GM23338 (cell line): ENCODE data around the gene SCLY. TPM values are rescaled to one million over a fixed set of nuclear protein-coding genes. Genes with fewer than 3 reads are reported as not detected.

Experiments used
- ATAC-seq: fragments of 200-7000 bp; cut with Tn5 transposase; 3 replicates; pipeline ENCODE4 v1.9.1; 2020
- DNase-seq: peaks from one replicate; pipeline ENCODE4 v3.0.0-alpha.2; 2015; ENCODE audit warnings: low spot score
- H2AFZ ChIP-seq: fragments of 200-600 bp; sonication (generic); 2 replicates; pipeline ENCODE4 v1.8.0; 2016; ENCODE audit warnings: antibody characterized with exemption, mild to moderate bottlenecking, moderate library complexity
- H3F3A ChIP-seq: fragments of 200-600 bp; sonication (generic); replicated peaks from 2 replicates; pipeline ENCODE4 v1.8.0; 2017; ENCODE audit warnings: antibody characterized with exemption, mixed run types, low read depth
- H3K27ac ChIP-seq: fragments of 200-600 bp; sonication (generic); 2 replicates; pipeline ENCODE4 v1.6.1; 2016; ENCODE audit warnings: low read depth
- H3K27me3 ChIP-seq: fragments of 200-600 bp; sonication (generic); 2 replicates; pipeline ENCODE4 v1.8.0; 2016; ENCODE audit warnings: mild to moderate bottlenecking, mixed run types, moderate library complexity; ENCODE audit not compliant: insufficient read depth
- H3K36me3 ChIP-seq: fragments of 200-600 bp; sonication (generic); 2 replicates; pipeline ENCODE4 v1.8.0; 2016; ENCODE audit warnings: mild to moderate bottlenecking; ENCODE audit not compliant: insufficient read depth
- H3K4me1 ChIP-seq: fragments of 200-600 bp; sonication (generic); 2 replicates; pipeline ENCODE4 v1.8.0; 2016; ENCODE audit warnings: mild to moderate bottlenecking, moderate library complexity; ENCODE audit not compliant: insufficient read depth
- H3K4me2 ChIP-seq: fragments of 200-600 bp; sonication (generic); 2 replicates; pipeline ENCODE4 v1.7.1; 2017; ENCODE audit warnings: mixed run types
- H3K4me3 ChIP-seq: fragments of 200-600 bp; sonication (generic); 2 replicates; pipeline ENCODE4 v1.6.1; 2016; ENCODE audit warnings: mixed run types
- H3K79me2 ChIP-seq: fragments of 200-600 bp; sonication (generic); replicated peaks from 2 replicates; pipeline ENCODE4 v1.8.0; 2017; ENCODE audit warnings: mild to moderate bottlenecking; ENCODE audit not compliant: insufficient read depth
- H3K9me2 ChIP-seq: fragments of 200-600 bp; sonication (generic); 2 replicates; pipeline ENCODE4 v1.8.0; 2017; ENCODE audit not compliant: insufficient read depth
- H4K20me1 ChIP-seq: fragments of 200-600 bp; sonication (generic); replicated peaks from 2 replicates; pipeline ENCODE4 v1.8.0; 2017; ENCODE audit warnings: mild to moderate bottlenecking; ENCODE audit not compliant: insufficient read depth
- H3K27ac Mint-ChIP-seq: 2 replicates; pipeline ENCODE4 v1.8.0; 2020; ENCODE audit warnings: inconsistent platforms, mild to moderate bottlenecking, moderate library complexity, mixed read lengths
- H3K27me3 Mint-ChIP-seq: 3 replicates; pipeline ENCODE4 v1.8.0; 2022; ENCODE audit warnings: low read depth, mild to moderate bottlenecking, moderate library complexity, mixed read lengths, inconsistent platforms; ENCODE audit not compliant: insufficient read depth, poor library complexity
- H3K36me3 Mint-ChIP-seq: 3 replicates; pipeline ENCODE4 v1.8.0; 2021; ENCODE audit warnings: low read depth, mild to moderate bottlenecking, inconsistent platforms, moderate library complexity, mixed read lengths
- H3K4me1 Mint-ChIP-seq: 3 replicates; pipeline ENCODE4 v1.8.0; 2020; ENCODE audit warnings: mild to moderate bottlenecking, inconsistent platforms, mixed read lengths
- H3K4me3 Mint-ChIP-seq: 3 replicates; pipeline ENCODE4 v1.8.0; 2021; ENCODE audit warnings: moderate library complexity, mild to moderate bottlenecking, inconsistent platforms, mixed read lengths
- H3K9me3 Mint-ChIP-seq: 3 replicates; pipeline ENCODE4 v1.8.0; 2020; ENCODE audit warnings: moderate library complexity, mild to moderate bottlenecking, inconsistent platforms, mixed read lengths
- CREB1 ChIP-seq: fragments of 250-450 bp; sonication (Bioruptor Pico); IDR thresholded peaks from 2 replicates; pipeline ENCODE4 v1.5.0; 2020; ENCODE audit warnings: low read depth, mild to moderate bottlenecking, moderate library complexity
- EZH2 ChIP-seq: fragments of 200-600 bp; sonication (generic); IDR thresholded peaks from one replicate; pipeline ENCODE4 v1.8.0; 2017; ENCODE audit warnings: antibody characterized with exemption, mild to moderate bottlenecking, low read depth; ENCODE audit not compliant: unreplicated experiment
- EZH2phosphoT487 ChIP-seq: fragments of 200-600 bp; sonication (generic); IDR thresholded peaks from one replicate; pipeline ENCODE4 v1.8.1; 2018; ENCODE audit warnings: antibody characterized with exemption; ENCODE audit not compliant: unreplicated experiment
- JUNB ChIP-seq: IDR thresholded peaks from one replicate; pipeline ENCODE4 v1.6.1; 2016; ENCODE audit warnings: antibody characterized with exemption; ENCODE audit not compliant: unreplicated experiment
- NANOG ChIP-seq: IDR thresholded peaks from 2 replicates; pipeline ENCODE4 v1.6.1; 2016; ENCODE audit warnings: antibody characterized with exemption, borderline replicate concordance
- POLR2AphosphoS5 ChIP-seq: IDR thresholded peaks from 2 replicates; pipeline ENCODE4 v1.6.1; 2016; ENCODE audit warnings: antibody characterized with exemption, low read depth
- STAT1 ChIP-seq: IDR thresholded peaks from one replicate; pipeline ENCODE4 v1.6.1; 2016; ENCODE audit warnings: antibody characterized with exemption; ENCODE audit not compliant: unreplicated experiment
- ZNF114 ChIP-seq: fragments of 250-450 bp; sonication (Bioruptor Pico); IDR thresholded peaks from 2 replicates; pipeline ENCODE4 v1.5.0; 2020; ENCODE audit warnings: mild to moderate bottlenecking, moderate library complexity
- polyA plus RNA-seq: library from polyadenylated mRNA; unstranded; fragments of >200 nt; fragmentation: Nextera tagmentation; extraction: Ambion mirVana; gene quantifications from 2 replicates; pipeline ENCODE4 v1.2.1, GENCODE V29; 2016
- total RNA-seq: library from RNA; depleted of rRNA; stranded (reverse); fragments of >200 nt; shearing (Covaris generic); gene quantifications from 2 replicates; pipeline ENCODE4 v1.2.3, GENCODE V29; 2014
- TF ChIP-seq, protein P1 (sequence below): fragments of 250-450 bp; sonication (Bioruptor Pico); IDR thresholded peaks from 2 replicates; pipeline ENCODE4 v1.5.0; 2020; ENCODE audit warnings: mild to moderate bottlenecking, moderate library complexity

The SCLY gene
- total and polyA plus RNA-seq, 2 experiments from 2014 or later = 57.2 to 80.3 TPM

DNA sequence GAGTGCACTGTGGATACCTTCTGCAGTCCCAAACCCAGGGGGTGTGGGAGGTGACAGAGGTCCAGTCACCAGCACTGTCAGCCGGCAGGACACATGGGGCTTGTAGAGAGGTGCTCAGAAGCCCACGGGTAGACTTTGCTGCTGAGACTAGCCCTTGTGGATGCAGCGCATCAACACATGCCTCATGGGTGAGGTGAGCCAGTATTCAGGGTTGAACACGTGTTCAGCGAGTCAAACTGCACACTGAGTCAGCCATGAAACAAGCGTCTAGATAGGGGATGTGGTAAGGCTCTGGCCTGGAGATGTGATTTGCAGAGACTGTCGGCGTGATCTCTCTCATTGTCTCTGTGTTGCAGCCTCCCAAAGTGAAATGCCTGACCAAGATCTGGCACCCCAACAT is 35.8 kb upstream of the SCLY start:
- Histone ChIP-seq H3K36me3 (no peaks in the 10 kb centered on the region; the same call in 1 of the 2 replicates), H3K27me3 (no peaks in the 10 kb centered on the region), H3K4me3 (no peak overlapping the region), H3K4me2 (no peak overlapping the region), H3K79me2 (no peaks in the 10 kb centered on the region), H3K27ac (no peak overlapping the region), H2AFZ (no peak overlapping the region), H4K20me1 (peaks cover 5% of the 10 kb centered on the region; the same call in 1 of the 2 replicates), H3K9me2 (no peaks in the 10 kb centered on the region), H3F3A (no peaks in the 10 kb centered on the region), H3K4me1 (0 out of 2 replicates have a peak, but pooled peaks cover 6% of the 10 kb centered on the region)
- H3K9me3 Mint-ChIP-seq = no peaks in the 10 kb centered on the region
- H3K27ac Mint-ChIP-seq = no peak overlapping the region
- peaks cover 12% of the 10 kb centered on the region; the same call in 2 of the 3 replicates for H3K36me3 Mint-ChIP-seq
- H3K27me3 Mint-ChIP-seq = peaks cover 7% of the 10 kb centered on the region
- DNase-seq (no peak), ATAC-seq (no peak)
- no peak overlapping the region for H3K4me3 Mint-ChIP-seq
- TF ChIP-seq JUNB = no peak
- TF ChIP-seq NANOG = no peak
- TF ChIP-seq EZH2phosphoT487 = no peak
- TF ChIP-seq POLR2AphosphoS5 = no peak
- TF ChIP-seq, protein P1, sequence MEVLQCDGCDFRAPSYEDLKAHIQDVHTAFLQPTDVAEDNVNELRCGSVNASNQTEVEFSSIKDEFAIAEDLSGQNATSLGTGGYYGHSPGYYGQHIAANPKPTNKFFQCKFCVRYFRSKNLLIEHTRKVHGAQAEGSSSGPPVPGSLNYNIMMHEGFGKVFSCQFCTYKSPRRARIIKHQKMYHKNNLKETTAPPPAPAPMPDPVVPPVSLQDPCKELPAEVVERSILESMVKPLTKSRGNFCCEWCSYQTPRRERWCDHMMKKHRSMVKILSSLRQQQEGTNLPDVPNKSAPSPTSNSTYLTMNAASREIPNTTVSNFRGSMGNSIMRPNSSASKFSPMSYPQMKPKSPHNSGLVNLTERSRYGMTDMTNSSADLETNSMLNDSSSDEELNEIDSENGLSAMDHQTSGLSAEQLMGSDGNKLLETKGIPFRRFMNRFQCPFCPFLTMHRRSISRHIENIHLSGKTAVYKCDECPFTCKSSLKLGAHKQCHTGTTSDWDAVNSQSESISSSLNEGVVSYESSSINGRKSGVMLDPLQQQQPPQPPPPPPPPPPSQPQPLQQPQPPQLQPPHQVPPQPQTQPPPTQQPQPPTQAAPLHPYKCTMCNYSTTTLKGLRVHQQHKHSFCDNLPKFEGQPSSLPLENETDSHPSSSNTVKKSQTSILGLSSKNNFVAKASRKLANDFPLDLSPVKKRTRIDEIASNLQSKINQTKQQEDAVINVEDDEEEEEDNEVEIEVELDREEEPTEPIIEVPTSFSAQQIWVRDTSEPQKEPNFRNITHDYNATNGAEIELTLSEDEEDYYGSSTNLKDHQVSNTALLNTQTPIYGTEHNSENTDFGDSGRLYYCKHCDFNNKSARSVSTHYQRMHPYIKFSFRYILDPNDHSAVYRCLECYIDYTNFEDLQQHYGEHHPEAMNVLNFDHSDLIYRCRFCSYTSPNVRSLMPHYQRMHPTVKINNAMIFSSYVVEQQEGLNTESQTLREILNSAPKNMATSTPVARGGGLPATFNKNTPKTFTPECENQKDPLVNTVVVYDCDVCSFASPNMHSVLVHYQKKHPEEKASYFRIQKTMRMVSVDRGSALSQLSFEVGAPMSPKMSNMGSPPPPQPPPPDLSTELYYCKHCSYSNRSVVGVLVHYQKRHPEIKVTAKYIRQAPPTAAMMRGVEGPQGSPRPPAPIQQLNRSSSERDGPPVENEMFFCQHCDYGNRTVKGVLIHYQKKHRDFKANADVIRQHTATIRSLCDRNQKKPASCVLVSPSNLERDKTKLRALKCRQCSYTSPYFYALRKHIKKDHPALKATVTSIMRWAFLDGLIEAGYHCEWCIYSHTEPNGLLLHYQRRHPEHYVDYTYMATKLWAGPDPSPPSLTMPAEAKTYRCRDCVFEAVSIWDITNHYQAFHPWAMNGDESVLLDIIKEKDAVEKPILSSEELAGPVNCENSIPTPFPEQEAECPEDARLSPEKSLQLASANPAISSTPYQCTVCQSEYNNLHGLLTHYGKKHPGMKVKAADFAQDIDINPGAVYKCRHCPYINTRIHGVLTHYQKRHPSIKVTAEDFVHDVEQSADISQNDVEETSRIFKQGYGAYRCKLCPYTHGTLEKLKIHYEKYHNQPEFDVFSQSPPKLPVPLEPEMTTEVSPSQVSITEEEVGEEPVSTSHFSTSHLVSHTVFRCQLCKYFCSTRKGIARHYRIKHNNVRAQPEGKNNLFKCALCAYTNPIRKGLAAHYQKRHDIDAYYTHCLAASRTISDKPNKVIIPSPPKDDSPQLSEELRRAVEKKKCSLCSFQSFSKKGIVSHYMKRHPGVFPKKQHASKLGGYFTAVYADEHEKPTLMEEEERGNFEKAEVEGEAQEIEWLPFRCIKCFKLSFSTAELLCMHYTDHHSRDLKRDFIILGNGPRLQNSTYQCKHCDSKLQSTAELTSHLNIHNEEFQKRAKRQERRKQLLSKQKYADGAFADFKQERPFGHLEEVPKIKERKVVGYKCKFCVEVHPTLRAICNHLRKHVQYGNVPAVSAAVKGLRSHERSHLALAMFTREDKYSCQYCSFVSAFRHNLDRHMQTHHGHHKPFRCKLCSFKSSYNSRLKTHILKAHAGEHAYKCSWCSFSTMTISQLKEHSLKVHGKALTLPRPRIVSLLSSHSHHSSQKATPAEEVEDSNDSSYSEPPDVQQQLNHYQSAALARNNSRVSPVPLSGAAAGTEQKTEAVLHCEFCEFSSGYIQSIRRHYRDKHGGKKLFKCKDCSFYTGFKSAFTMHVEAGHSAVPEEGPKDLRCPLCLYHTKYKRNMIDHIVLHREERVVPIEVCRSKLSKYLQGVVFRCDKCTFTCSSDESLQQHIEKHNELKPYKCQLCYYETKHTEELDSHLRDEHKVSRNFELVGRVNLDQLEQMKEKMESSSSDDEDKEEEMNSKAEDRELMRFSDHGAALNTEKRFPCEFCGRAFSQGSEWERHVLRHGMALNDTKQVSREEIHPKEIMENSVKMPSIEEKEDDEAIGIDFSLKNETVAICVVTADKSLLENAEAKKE = no peak
- no peak for TF ChIP-seq ZNF114 (CRISPR knock-in tag)
- no peak for TF ChIP-seq CREB1 (CRISPR knock-in tag)
- TF ChIP-seq STAT1 = no peak
- no peak for TF ChIP-seq EZH2
- peaks cover 23% of the 10 kb centered on the region for H3K4me1 Mint-ChIP-seq
